Measurements from ENCODE around the gene PLAC9. TPM values are rescaled to one million over a fixed set of nuclear protein-coding genes. Genes with fewer than 3 reads are reported as not detected.

PLAC9 gene
- total and polyA plus RNA-seq, 2 donors from 2014 or later: 31.4 to 49.9 TPM

DNA sequence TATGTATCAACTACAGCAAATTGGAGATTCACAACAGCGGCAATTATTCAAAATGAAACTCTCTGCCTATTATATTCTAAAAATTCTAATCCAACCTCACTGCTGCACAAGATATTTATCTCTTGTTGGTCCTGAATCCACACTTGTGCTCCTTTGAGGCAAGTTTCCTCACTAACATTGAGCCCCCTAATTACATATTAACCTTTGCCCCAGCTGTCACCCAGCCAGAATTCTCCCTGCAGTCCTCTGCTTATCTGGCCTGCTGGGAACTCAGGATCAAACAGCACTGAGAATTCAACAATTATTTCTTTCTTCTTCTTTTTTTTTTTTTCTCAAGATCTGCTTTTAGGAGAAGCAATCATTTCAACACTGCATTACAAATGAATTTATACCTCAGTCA, 21.5 kb upstream of the PLAC9 start:
- intact Hi-C loops (cut with DNase I): no loop called here
- H3K36me3 ChIP-seq (ENCODE audit: control insufficient read depth in 2 of 3, insufficient read depth in 3 of 3, low read length in 3 of 3): no peaks in the 10 kb centered on the region
- no peak overlapping the region for H3K9ac ChIP-seq (ENCODE audit: low read length in 3 of 3)
- H3K27ac ChIP-seq (ENCODE audit: low read depth in 2 of 2, low read length in 2 of 2): no peak overlapping the region
- H3K9me3 ChIP-seq (ENCODE audit: control insufficient read depth in 2 of 3, insufficient read depth in 1 of 3, low read length in 3 of 3): peaks cover 0 to 13% (median 2%) of the 10 kb centered on the region in 3 donors
- TF ChIP-seq, protein P1, sequence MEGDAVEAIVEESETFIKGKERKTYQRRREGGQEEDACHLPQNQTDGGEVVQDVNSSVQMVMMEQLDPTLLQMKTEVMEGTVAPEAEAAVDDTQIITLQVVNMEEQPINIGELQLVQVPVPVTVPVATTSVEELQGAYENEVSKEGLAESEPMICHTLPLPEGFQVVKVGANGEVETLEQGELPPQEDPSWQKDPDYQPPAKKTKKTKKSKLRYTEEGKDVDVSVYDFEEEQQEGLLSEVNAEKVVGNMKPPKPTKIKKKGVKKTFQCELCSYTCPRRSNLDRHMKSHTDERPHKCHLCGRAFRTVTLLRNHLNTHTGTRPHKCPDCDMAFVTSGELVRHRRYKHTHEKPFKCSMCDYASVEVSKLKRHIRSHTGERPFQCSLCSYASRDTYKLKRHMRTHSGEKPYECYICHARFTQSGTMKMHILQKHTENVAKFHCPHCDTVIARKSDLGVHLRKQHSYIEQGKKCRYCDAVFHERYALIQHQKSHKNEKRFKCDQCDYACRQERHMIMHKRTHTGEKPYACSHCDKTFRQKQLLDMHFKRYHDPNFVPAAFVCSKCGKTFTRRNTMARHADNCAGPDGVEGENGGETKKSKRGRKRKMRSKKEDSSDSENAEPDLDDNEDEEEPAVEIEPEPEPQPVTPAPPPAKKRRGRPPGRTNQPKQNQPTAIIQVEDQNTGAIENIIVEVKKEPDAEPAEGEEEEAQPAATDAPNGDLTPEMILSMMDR (IDR thresholded peaks at IDR 0.05; ENCODE audit: borderline replicate concordance, extremely low read depth, insufficient read depth): no peak
- no peaks in the 10 kb centered on the region for H3K27me3 ChIP-seq (ENCODE audit: control insufficient read depth, insufficient read depth, low read length)
- FAIRE-seq (no peak), DNase-seq (peak in 2 of 5 donors; percentile 6 to 22)
- no peak overlapping the region for H3K4me3 ChIP-seq (ENCODE audit: low read length in 3 of 3)
- no peaks in the 10 kb centered on the region for H3K4me1 ChIP-seq (ENCODE audit: control insufficient read depth in 2 of 3, insufficient read depth in 2 of 3, low read depth in 1 of 3, low read length in 3 of 3)

DNA sequence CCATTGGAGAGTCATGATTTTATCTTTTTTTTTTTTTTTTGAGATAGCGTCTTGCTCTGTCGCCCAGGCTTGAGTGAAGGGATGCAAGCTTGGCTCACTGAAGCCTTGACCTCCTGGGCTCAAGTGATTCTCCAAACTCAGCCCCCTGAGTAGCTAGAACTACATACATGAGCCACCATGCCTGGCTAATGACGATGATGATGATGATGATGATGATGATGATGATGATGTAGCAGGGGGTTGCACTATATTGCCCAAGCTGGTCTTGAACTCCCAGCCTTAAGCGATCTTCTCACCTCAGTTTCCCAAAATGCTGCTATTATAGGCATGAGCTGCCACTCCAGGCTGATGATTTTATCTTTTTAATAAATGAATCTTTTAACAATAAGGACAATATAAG, 13.9 kb upstream of the PLAC9 start:
- no peak for FAIRE-seq
- intact Hi-C loops (cut with DNase I): no loop called here

DNA sequence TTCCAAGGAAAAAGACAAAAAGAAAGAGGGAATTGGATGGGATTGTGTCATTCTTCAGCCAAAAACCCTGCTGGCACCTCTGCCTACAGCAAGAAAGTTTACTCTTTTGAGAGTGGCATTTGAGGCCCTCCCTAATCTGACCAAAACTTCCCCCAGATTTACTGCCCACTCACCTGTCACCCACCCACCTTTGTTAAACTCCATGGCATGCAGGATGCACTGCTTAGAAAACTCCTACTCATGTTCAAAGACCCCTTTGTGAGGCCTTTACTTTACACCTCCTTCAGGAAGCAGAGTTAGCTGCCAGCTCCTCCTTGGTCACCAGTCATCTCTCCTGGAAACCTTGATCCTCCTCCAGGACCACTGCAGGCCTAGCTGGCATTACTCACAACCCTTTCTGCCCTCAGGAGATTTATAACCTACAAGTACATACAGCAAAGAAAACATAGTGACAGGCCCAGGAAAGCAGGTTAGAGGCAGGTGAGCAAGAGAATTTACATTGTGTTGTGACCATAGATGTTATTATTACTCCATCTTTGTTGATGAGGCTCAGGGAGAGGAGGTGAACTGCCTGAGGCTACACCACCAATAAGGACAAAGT, 10.3 kb upstream of the PLAC9 start:
- Histone ChIP-seq H3K9ac (ENCODE audit: low read length in 3 of 3) (no peak overlapping the region), H3K4me1 (ENCODE audit: control insufficient read depth in 2 of 3, insufficient read depth in 2 of 3, low read depth in 1 of 3, low read length in 3 of 3) (no peaks in the 10 kb centered on the region), H3K36me3 (ENCODE audit: control insufficient read depth in 2 of 3, insufficient read depth in 3 of 3, low read length in 3 of 3) (no peaks in the 10 kb centered on the region), H3K27me3 (ENCODE audit: control insufficient read depth, insufficient read depth, low read length) (no peaks in the 10 kb centered on the region), H3K27ac (ENCODE audit: low read depth in 2 of 2, low read length in 2 of 2) (no peak overlapping the region), H3K4me3 (ENCODE audit: low read length in 3 of 3) (no peak overlapping the region), H3K9me3 (ENCODE audit: control insufficient read depth in 2 of 3, insufficient read depth in 1 of 3, low read length in 3 of 3) (no peaks in the 10 kb centered on the region)
- intact Hi-C loops (cut with DNase I): no loop called here
- FAIRE-seq (no peak), DNase-seq (no peak)
- TF ChIP-seq, protein P1 (IDR thresholded peaks at IDR 0.05; ENCODE audit: borderline replicate concordance, extremely low read depth, insufficient read depth): no peak

More for the DNA sequence above, 13.9 kb upstream of the PLAC9 start:
- Histone ChIP-seq H3K36me3 (ENCODE audit: control insufficient read depth in 2 of 3, insufficient read depth in 3 of 3, low read length in 3 of 3) (no peaks in the 10 kb centered on the region), H3K27me3 (ENCODE audit: control insufficient read depth, insufficient read depth, low read length) (no peaks in the 10 kb centered on the region), H3K27ac (ENCODE audit: low read depth in 2 of 2, low read length in 2 of 2) (no peak overlapping the region), H3K9me3 (ENCODE audit: control insufficient read depth in 2 of 3, insufficient read depth in 1 of 3, low read length in 3 of 3) (no peaks in the 10 kb centered on the region), H3K4me1 (ENCODE audit: control insufficient read depth in 2 of 3, insufficient read depth in 2 of 3, low read depth in 1 of 3, low read length in 3 of 3) (no peaks in the 10 kb centered on the region), H3K4me3 (ENCODE audit: low read length in 3 of 3) (no peak overlapping the region), H3K9ac (ENCODE audit: low read length in 3 of 3) (no peak overlapping the region)
- TF ChIP-seq, protein P1 (IDR thresholded peaks at IDR 0.05; ENCODE audit: borderline replicate concordance, extremely low read depth, insufficient read depth): no peak
- no peak for DNase-seq

DNA sequence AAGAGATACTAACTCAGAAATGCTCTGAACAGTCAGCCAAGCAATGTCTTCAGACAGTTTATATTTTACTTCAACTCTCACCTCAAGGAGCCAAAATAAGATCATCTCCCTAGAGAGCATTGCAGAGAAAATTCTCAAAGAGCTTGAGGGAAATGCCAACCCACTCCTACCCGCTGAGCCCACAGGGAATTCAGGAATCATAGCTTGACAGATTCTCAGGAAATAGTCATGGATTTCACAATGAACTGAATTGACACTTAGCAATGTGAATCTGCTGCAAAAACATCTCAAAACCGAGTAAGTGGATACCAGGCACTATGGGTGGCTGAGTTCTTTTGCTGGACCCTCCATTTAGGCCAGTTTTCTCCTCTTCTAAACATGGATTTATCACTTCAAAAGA, 9.8 kb upstream of the PLAC9 start:
- Histone ChIP-seq H3K4me3 (ENCODE audit: low read length in 3 of 3) (no peak overlapping the region), H3K36me3 (ENCODE audit: control insufficient read depth in 2 of 3, insufficient read depth in 3 of 3, low read length in 3 of 3) (no peaks in the 10 kb centered on the region), H3K9ac (ENCODE audit: low read length in 3 of 3) (no peak overlapping the region), H3K27me3 (ENCODE audit: control insufficient read depth, insufficient read depth, low read length) (no peaks in the 10 kb centered on the region), H3K27ac (ENCODE audit: low read depth in 2 of 2, low read length in 2 of 2) (no peak overlapping the region), H3K9me3 (ENCODE audit: control insufficient read depth in 2 of 3, insufficient read depth in 1 of 3, low read length in 3 of 3) (no peaks in the 10 kb centered on the region), H3K4me1 (ENCODE audit: control insufficient read depth in 2 of 3, insufficient read depth in 2 of 3, low read depth in 1 of 3, low read length in 3 of 3) (no peaks in the 10 kb centered on the region)
- DNase-seq (no peak), FAIRE-seq (no peak)
- intact Hi-C loops (cut with DNase I): no loop called here
- TF ChIP-seq, protein P1 (IDR thresholded peaks at IDR 0.05; ENCODE audit: borderline replicate concordance, extremely low read depth, insufficient read depth): no peak
